HEK293T (cell line): ENCODE data around the gene LAMA3.
"Not testable (repeated sequence)": the region's sequence is repeated elsewhere in the genome, so short reads cannot be mapped to it uniquely, and the experiment has no call there.

Source experiments
- CTCF ChIA-PET: fragments of 350-600 bp; formaldehyde crosslinking; extraction: SDS; loops from one replicate; lab custom pipeline; 2021; ENCODE audit warnings: antibody characterized with exemption, inconsistent platforms; lab: Yijun Ruan, JAX
- POLR2A ChIA-PET: fragments of 350-600 bp; formaldehyde crosslinking; extraction: SDS; loops from one replicate; lab custom pipeline; 2020; ENCODE audit warnings: antibody characterized with exemption, inconsistent platforms; lab: Yijun Ruan, JAX
- DNase-seq: peaks from one replicate; pipeline ENCODE4 v3.0.0; 2012; ENCODE audit warnings: mixed read lengths; ENCODE audit errors: extremely low spot score
- ARNT ChIP-seq: fragments of 450-650 bp; IDR thresholded peaks from 2 replicates; pipeline ENCODE4 v1.6.1; 2017; ENCODE audit warnings: mild to moderate bottlenecking
- BHLHE40 ChIP-seq: fragments of 450-650 bp; IDR thresholded peaks from 2 replicates; pipeline ENCODE4 v1.6.1; 2016; ENCODE audit warnings: mild to moderate bottlenecking, moderate library complexity, borderline replicate concordance
- CTBP1 ChIP-seq: fragments of 450-650 bp; IDR thresholded peaks from 2 replicates; pipeline ENCODE4 v1.6.1; 2016; ENCODE audit warnings: borderline replicate concordance
- ELF4 ChIP-seq: fragments of 450-650 bp; IDR thresholded peaks from 2 replicates; pipeline ENCODE4 v1.6.1; 2017; ENCODE audit warnings: antibody characterized with exemption
- FOXA1 ChIP-seq: fragments of 450-650 bp; IDR thresholded peaks from 2 replicates; pipeline ENCODE4 v1.6.1; 2016; ENCODE audit warnings: mild to moderate bottlenecking
- FOXK2 ChIP-seq: fragments of 450-650 bp; IDR thresholded peaks from 2 replicates; pipeline ENCODE4 v1.6.1; 2016; ENCODE audit warnings: mild to moderate bottlenecking
- FOXM1 ChIP-seq: fragments of 450-650 bp; IDR thresholded peaks from 2 replicates; pipeline ENCODE4 v1.6.1; 2017; ENCODE audit warnings: mild to moderate bottlenecking, borderline replicate concordance
- HDGF ChIP-seq: fragments of 450-650 bp; IDR thresholded peaks from 2 replicates; pipeline ENCODE4 v1.6.1; 2017; ENCODE audit warnings: antibody characterized with exemption, borderline replicate concordance
- L3MBTL2 ChIP-seq: fragments of 450-650 bp; conservative IDR thresholded peaks from 2 replicates; pipeline ENCODE4 v1.6.1; 2016; ENCODE audit warnings: mild to moderate bottlenecking
- LEF1 ChIP-seq: fragments of 450-650 bp; IDR thresholded peaks from 2 replicates; pipeline ENCODE4 v1.6.1; 2017; ENCODE audit warnings: mild to moderate bottlenecking, borderline replicate concordance
- NFRKB ChIP-seq: fragments of 450-650 bp; IDR thresholded peaks from 2 replicates; pipeline ENCODE4 v1.6.1; 2016; ENCODE audit warnings: mild to moderate bottlenecking, moderate library complexity
- SP1 ChIP-seq: fragments of 450-650 bp; IDR thresholded peaks from 2 replicates; pipeline ENCODE4 v1.6.1; 2017
- SUZ12 ChIP-seq: fragments of 450-650 bp; IDR thresholded peaks from 2 replicates; pipeline ENCODE4 v1.6.1; 2016; ENCODE audit warnings: mild to moderate bottlenecking
- TARDBP ChIP-seq: fragments of 450-650 bp; IDR thresholded peaks from 2 replicates; pipeline ENCODE4 v1.6.1; 2016
- ZNF384 ChIP-seq: fragments of 450-650 bp; IDR thresholded peaks from 2 replicates; pipeline ENCODE4 v1.6.1; 2016
- TF ChIP-seq, protein P1 (sequence below): fragments of 450-650 bp; IDR thresholded peaks from 2 replicates; pipeline ENCODE4 v1.6.1; 2016

LAMA3 gene

DNA sequence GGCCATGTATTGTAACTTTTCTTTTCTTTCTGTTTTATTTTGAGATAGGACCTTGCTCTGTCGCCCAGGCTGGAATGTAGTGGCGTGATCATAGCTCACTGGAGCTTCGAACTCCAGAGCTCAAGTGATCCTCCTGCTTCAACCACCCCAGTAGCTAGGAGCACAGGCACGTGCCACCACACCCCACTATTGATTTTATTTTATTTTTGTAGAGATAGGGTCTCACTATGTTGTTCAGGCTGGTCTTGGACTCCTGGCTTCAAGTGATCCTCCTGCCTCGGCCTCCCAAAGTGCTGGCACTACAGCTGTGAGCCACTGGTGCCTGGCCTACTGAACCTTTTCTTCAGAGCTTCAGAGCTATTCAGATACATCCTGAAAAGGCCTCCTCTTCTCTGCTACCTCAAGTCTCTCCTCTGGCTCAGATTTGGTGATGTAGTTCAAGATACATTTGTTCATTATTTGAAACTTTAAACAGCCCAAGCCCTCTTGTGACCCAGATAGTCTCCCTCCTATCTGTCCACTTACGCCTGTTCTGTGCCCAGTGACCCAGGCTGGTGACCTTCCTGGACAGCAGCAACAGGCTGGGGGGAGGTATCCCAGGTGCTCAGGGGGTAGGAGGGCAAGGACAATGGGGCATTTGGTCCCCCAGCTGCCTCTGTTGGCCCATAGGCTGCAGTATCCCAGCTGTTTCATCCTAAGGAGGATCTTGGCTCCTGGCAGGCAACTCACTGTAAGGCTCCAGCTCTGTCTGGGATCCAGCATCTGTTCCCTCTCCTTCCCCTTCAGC is 38.6 kb downstream of the LAMA3 start:
- CTCF ChIA-PET: interaction anchor here (0.7 to 0.9 kb wide), 2 partner anchors 105 to 770 kb away, joined by 3 to 5 read pairs; no protein-coding TSS in a partner anchor
- TF ChIP-seq SP1: no peak
- DNase-seq: no peak
- POLR2A ChIA-PET: no interaction called here

DNA sequence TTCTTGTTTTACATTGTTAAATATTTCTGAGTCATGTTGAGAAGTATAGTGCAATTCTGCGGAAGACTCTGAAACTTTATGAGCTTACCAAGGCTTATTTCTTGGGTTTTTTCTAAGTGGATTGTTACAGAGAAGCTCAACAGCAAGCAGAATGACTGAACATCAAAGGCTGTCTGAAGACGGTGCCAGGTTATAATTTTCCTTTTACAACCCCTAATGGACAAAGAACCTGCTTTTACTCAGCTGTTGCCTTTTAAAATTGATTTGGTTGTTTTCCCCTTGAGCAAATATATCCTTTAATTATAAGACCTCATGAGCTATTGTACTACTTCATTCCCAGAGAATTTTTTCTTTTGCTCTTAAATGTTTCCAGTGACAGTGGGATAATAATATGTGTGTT is 41.6 kb downstream of the LAMA3 start:
- CTCF ChIA-PET: interaction anchor here (0.7 kb wide), 1 partner anchor 245 kb away, joined by 3 read pairs; no protein-coding TSS in a partner anchor
- TF ChIP-seq NFRKB: no peak
- TF ChIP-seq FOXA1: no peak
- TF ChIP-seq TARDBP: no peak
- TF ChIP-seq LEF1: no peak
- no peak for TF ChIP-seq FOXK2
- no peak for TF ChIP-seq ELF4
- TF ChIP-seq CTBP1: no peak
- TF ChIP-seq ARNT: no peak
- no peak for TF ChIP-seq SUZ12
- TF ChIP-seq BHLHE40: no peak
- TF ChIP-seq, protein P1, sequence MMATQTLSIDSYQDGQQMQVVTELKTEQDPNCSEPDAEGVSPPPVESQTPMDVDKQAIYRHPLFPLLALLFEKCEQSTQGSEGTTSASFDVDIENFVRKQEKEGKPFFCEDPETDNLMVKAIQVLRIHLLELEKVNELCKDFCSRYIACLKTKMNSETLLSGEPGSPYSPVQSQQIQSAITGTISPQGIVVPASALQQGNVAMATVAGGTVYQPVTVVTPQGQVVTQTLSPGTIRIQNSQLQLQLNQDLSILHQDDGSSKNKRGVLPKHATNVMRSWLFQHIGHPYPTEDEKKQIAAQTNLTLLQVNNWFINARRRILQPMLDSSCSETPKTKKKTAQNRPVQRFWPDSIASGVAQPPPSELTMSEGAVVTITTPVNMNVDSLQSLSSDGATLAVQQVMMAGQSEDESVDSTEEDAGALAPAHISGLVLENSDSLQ: no peak
- TF ChIP-seq HDGF: no peak
- no peak for TF ChIP-seq SP1
- TF ChIP-seq L3MBTL2: no peak
- POLR2A ChIA-PET: interaction anchor here (0.7 kb wide), 1 partner anchor 36 kb away, joined by 3 read pairs; no protein-coding TSS in a partner anchor
- DNase-seq: no peak

DNA sequence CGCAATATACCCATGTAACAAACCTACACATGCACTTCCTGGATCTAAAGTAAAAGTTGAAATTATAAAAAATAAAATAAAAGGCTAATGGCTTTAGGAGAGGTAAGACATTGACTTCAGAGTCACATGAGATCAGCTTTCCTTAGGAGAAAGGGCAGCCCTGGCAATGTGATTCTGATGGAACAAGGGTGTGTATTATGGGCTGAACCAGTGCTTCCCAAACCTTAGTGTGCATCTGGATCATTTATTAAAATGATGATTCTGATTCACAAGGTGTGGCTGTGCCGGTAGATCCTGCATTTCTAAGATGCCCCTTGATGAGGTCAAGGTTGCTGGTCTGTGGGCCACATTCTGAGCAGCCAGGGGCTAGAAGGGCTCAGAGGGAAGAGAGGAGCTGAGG is 42.6 kb downstream of the LAMA3 start:
- no peak for DNase-seq
- ChIA-PET POLR2A (no interaction called here), CTCF (interaction anchor here (0.6 to 1.0 kb wide), 2 partner anchors 73 to 107 kb away, joined by 3 read pairs; no protein-coding TSS in a partner anchor)
- no peak for TF ChIP-seq FOXK2
- TF ChIP-seq ARNT: no peak
- no peak for TF ChIP-seq TARDBP
- no peak for TF ChIP-seq SUZ12
- TF ChIP-seq ELF4: no peak
- TF ChIP-seq, protein P1: no peak
- TF ChIP-seq SP1: no peak
- TF ChIP-seq FOXA1: no peak

DNA sequence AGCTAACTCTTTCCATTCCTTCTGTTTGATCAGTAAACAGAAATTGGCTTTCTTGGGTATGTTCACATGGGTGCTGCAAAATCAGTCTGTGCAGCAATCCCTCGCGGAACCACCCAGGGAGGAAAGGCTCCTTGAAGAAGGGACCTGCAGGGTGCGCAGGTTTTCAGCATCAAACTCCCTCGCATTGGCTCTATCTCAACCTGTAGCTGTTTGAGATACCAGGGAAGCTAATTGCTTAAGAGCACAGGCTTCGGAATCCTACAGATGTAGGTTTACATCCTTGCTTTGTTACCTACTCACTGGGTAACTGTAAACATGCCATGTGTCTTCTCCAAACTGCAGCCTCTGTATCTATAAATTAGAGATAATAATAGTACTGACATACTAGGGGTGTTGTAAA is 43.2 kb downstream of the LAMA3 start:
- ChIA-PET POLR2A (no interaction called here), CTCF (interaction anchor here (1.0 kb wide), 1 partner anchor 106 kb away, joined by 3 read pairs; no protein-coding TSS in a partner anchor)
- no peak for DNase-seq
- TF ChIP-seq NFRKB (no peak), TARDBP (no peak), L3MBTL2 (no peak)

DNA sequence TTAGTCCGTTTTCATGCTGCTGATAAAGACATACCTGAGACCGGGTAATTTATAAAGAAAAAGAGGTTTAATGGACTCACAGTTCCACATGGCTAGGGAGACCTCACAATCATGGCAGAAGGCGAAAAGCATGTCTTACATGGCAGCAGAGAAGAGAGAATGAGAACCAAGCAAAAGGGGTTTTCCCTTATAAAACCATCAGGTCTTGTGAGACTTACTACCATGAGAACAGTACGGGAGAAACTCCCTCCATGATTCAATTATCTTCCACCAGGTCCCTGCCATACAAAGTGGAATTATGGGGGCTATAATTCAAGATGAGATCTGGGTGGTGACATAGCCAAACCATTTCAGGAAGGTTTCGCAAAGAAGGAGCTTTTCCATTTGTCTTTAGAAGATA is 44.0 kb downstream of the LAMA3 start:
- POLR2A ChIA-PET, DNase-seq: not testable (repeated sequence)
- CTCF ChIA-PET: interaction anchor here (1.4 kb wide), 1 partner anchor 11 kb away, joined by 3 read pairs; no protein-coding TSS in a partner anchor

DNA sequence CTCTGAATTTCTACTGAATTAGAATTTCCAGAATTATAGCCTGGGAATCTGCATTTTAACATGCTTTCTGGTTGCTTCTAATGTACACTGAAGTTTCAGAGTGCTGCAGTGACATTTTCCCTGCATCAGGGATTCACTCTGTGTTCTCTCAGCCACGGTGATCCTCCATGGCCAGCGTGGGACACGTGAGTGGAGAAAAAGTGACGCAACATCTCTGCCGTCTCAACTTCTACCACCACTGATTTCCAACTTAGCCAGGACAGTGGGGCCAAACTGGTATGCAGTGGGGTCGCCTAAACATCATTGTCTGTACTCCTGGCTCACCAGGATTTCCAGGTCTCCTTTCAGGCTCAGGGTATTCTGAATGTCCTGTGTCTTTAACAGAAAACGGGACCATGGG is 44.6 kb downstream of the LAMA3 start:
- DNase-seq: no peak
- TF ChIP-seq TARDBP (no peak), BHLHE40 (no peak), L3MBTL2 (no peak), LEF1 (no peak), FOXA1 (no peak), HDGF (no peak)
- TF ChIP-seq, protein P1: no peak
- POLR2A ChIA-PET: no interaction called here
- CTCF ChIA-PET: interaction anchor here (1.4 kb wide), 1 partner anchor 10 kb away, joined by 3 read pairs; no protein-coding TSS in a partner anchor

DNA sequence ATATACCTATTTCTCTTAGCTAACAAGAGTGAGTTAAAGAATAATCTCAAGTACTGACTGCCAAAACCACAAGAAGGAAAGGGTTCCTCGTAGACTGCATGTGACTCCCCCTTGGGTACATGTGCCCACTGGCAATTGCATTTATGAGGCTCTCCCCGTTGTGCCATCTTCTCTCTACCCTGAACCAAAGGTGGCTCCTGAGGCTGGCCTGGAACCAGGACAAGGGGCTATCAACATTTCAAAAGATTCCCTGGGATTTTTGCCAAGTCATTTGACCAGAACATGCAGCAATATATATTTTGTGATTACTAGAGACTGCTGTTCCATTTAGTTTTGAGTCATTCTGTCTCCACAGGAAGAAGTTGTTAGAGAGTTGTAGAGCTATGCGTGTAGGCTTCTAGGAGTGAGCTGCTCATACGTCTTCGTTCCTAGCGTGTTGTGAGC is 45.8 kb downstream of the LAMA3 start:
- TF ChIP-seq LEF1 (no peak), FOXM1 (no peak), ZNF384 (no peak), NFRKB (no peak), SP1 (no peak), FOXA1 (no peak), HDGF (no peak), BHLHE40 (no peak), SUZ12 (no peak), ELF4 (no peak), ARNT (no peak), CTBP1 (no peak), FOXK2 (no peak), L3MBTL2 (no peak), TARDBP (no peak)
- TF ChIP-seq, protein P1: no peak
- CTCF ChIA-PET: interaction anchor here (0.6 kb wide), 1 partner anchor 777 kb away, joined by 5 read pairs; no protein-coding TSS in a partner anchor
- POLR2A ChIA-PET: no interaction called here

More for the DNA sequence above, 45.8 kb downstream of the LAMA3 start:
- no peak for DNase-seq
